Lung microvascular endothelial cell (primary cell): ENCODE data around the gene IGSF8. TPM values are rescaled to one million over a fixed set of nuclear protein-coding genes. Genes with fewer than 3 reads are reported as not detected.
A peak's percentile ranks its signal among the peaks of the same experiment; 100 is the strongest.
"Not testable (repeated sequence)": the region's sequence is repeated elsewhere in the genome, so short reads cannot be mapped to it uniquely, and the experiment has no call there.

Experiments used
- DNase-seq, 2 donors: peaks; one replicate each; pipeline versions ENCODE4 v3.0.0 to v3.0.0-alpha.2; 2010; ENCODE audit warnings: low read depth in 2 of 2
- total RNA-seq: library from RNA; depleted of rRNA; stranded (reverse); fragments of >200 nt; gene quantifications from 2 replicates; pipeline ENCODE4 v1.2.1, GENCODE V29; 2014

IGSF8 gene
- total RNA-seq, 1 donor from 2014 or later = 10.3 TPM

DNA sequence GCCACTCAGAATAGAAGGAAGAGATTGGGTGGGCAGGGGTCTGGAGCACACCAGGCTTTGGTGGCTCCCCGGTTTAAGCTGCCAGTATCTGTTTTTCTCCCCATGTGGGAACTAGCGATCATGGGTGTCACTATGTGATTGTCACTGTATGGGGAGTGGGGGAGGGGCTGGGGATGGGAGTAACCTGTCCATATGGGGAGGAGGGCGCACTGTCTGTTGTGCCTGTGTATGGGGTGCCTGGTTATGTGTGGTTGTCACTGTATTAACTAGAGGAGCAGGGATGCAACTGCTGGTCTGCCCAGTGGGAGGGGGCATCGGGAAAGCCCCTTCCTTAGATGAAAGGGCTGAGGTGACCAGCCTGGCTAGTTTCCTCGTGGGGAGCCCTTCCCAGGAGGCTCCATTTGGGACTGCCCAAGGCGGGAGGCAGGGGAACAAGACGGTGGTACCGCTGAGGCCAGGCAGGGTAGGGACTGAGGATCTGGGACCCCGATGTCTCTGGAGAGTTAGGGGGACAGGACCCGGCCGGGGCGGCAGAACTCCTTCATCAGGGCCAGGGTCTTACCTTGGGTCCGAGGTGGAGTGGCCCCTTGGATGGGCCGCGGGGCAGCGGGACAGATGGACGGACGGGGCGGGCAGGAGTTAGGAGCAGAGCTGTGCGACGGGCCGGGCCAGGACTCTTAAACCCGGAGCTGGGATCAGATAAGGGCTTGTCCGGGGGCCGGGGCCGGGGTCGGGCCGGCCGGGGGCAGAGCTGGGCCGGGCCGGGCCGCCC lies 28.8 kb downstream of the IGSF8 start, which contains the start of gene KCNJ10:
TSS of gene KCNJ10 (minus strand) at position 701 of the 772 bp plus-strand sequence. CDS start 27,628 bp downstream, outside the sequence.
- no peak for DNase-seq

DNA sequence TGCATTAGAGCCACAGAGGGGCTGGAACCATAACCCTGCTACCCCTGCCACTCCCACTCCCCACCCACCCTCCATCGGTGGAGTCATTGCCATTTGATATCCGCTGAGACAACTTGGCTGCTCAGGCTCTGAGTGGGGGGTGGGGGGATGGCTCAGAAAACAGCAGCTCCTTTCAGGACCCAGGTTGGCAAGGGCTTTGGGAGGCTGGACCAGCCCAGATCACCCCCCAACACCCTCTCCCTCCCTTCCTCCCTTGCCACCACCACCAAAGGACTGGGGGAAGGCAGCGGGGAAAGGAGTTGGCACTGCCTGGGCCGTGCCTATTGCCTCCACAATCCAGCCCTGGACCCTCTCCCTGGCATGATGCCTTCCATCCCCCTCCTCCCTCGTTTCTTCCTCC lies 30.2 kb downstream of the IGSF8 start:
- DNase-seq = no peak

GRCh38 chr1:160066829-160067745 lies 31.3 kb downstream of the IGSF8 start:
- no peak for DNase-seq

DNA sequence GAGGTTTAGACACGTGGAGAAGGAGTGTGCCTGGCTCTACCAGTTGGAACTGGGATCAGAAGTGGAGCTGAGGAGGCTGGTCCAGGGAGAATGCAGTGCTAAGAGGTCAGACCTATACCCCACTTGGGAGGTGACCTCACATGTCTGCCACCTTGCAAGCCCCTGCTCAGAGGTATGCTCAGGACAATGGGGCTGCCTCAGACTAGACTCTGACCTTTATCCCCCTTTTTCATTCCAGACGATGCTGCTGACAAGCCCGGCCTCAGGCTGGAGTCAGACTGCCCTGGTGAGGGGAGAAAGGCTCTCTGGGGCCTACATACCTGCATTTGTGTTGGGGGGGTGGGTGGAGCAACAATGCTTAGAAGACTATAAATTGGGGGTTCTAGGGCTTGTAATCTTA lies 33.7 kb downstream of the IGSF8 start:
- DNase-seq = no peak

- no peak for DNase-seq
These were observed 34.3 kb downstream of the IGSF8 start for GRCh38 chr1:160064164-160064563.

- DNase-seq = no peak
These were observed 35.2 kb downstream of the IGSF8 start for GRCh38 chr1:160063176-160063575.

DNA sequence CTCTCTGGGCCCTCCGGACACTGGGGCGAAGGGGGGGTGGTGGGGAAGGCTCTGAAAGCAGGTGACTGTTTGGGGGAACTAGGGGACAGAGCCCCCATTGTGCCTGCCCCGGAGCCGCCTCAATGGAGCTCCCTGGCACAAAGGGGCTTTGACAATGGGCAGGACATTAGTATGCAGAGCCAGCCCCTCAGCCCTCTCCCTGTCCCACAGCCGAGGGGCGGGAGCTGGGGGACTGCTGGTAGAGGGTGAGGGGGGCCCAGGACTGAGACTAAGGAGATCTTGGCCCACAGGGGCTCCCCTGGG lies 36.2 kb downstream of the IGSF8 start:
- DNase-seq = no peak

GRCh38 chr1:160061369-160062229 lies 36.8 kb downstream of the IGSF8 start:
- DNase-seq = no peak

DNA sequence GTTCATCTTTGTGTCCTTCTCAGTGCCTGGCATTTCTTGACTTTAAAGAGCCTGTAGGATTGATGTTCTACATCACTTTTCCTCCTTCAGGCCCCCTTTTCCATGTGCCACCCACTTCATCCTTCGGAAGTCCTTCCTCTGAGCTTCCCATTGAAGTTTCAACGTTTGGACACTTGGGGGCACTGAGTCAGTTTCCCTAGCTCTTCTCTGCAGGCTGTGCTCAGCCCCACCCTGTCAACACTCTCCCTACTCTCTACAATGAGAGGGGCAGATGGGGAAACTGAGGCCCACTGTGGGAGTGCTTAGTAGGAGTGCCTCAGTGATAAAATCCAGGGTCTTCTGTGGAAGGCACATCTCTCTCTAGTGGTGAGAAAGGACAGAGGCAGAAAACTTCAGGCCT lies 40.3 kb downstream of the IGSF8 start:
- peak; percentile 12 to 18 for DNase-seq

DNA sequence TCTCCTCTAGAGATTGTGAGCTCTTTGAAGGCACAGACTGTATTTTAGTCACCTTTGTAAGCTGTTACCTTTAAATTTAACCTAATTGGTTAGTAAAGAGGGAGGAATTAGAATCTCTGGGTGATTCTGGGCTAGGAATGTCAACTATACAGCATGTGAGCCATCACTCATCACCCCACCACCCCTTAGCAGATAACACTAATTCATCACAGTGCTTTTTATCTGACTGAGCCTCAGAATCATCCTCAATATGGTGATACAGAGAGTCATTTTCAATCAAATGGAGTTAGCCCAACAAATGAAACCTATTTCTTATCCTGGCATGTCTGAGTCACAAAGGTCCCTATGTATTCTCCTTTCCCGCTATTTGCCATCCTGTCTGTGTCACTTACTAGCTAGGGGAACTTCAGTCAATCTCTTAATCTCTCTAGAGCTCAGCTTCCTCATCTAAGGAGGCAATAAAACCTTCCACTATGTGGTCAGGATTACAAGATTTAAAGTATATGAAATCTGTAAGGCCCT lies 41.7 kb downstream of the IGSF8 start:
- no peak for DNase-seq

- DNase-seq = no peak
These were observed 44.7 kb downstream of the IGSF8 start for GRCh38 chr1:160053548-160054365.

DNA sequence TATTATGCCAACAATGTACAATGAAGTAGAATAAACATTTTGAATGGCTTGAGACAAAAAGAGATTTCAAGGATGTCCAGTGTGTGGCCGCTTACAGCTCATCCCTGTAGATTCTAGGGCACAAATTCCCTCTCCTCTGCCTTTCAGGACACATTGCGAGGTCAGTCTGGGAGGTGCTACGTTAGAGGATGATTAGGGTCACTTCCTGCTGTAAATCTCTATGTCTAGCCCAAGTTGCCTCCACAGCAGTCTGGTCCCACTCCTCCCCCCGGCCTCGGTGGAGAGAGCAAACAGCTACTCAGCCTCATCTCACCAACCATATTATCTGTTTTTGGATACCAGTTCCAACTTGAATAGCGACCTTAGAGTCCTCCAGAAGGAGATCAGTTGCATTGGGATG lies 45.5 kb downstream of the IGSF8 start:
- no peak for DNase-seq

DNA sequence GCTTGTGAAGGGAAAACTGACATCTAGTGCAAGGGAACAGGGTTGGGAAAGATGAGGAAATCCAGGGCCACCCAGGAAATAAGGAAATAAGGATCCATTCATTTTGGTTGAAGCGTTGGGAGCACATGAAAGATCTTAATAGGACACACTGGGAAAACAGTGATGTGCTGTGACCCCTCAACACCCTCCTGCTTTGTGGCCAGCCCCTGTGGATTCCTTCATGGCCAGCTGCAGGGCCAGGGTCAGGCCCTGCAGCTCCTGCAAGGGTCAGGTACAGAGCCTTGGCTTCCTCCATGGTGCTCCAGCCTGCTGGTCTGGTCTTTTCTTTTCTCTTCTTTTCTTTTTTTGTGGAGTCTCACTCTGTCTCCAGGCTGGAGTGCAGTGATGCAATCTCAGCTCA lies 47.8 kb downstream of the IGSF8 start:
- no peak for DNase-seq

- DNase-seq = not testable (repeated sequence)
These were observed 48.2 kb downstream of the IGSF8 start for GRCh38 chr1:160050182-160050581.

- DNase-seq = no peak
These were observed 49.3 kb downstream of the IGSF8 start for GRCh38 chr1:160049101-160049500.

GRCh38 chr1:160048335-160048734 lies 50.1 kb downstream of the IGSF8 start:
- DNase-seq = no peak

DNA sequence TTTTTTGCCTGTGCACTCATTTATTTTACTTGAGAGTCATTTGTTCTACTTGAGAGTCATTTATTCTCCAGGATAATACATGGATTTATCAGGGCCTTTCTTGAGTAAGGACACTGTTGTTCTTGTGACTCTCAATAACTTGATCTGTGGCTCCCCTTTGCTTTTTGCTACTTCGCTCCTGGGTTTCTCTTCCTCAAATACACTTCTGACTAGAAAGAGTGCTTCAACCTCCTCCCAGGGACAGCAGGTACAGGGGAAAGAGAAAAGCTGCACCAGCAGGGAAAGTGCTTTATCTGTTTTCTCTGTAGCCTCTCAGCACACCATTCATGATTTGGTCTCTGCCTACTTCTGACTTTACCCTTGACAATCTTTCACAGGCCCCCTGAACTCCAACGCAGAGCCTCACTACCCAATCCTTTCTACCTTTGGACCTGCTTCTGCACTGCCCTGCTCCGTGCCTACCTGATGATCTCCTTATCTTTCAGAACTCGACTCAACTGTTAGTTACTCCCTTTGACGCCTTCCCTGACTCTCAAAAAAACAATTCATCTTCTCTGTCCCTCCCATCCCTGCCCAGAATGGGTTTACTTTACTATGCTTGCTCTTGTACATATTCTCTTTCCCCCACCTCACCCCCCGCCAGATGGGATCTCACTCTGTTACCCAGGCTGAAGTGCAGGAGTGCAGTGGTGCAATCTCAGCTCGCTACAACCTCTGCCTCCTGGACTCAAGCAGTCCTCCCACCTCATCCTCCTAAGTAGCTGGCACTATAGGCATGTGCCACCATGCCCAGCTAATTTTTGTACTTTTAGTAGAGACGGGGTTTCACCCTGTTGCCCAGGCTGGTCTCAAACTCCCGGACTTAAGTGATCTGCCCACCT lies 51.1 kb downstream of the IGSF8 start:
- no peak for DNase-seq

GRCh38 chr1:160046494-160047110 lies 51.8 kb downstream of the IGSF8 start:
- DNase-seq = peak; percentile 8 to 17

GRCh38 chr1:160045653-160046052 lies 52.8 kb downstream of the IGSF8 start:
- no peak for DNase-seq
